HG03066 (cell line): ENCODE results near the gene PCBP3.
"Not testable (repeated sequence)": the region's sequence is repeated elsewhere in the genome, so short reads cannot be mapped to it uniquely, and the experiment has no call there.

Source experiments
- ATAC-seq: cut with Tn5 transposase; IDR thresholded peaks from one replicate; pipeline ENCODE4 v1.9.1; 2021; ENCODE audit warnings: low read depth; ENCODE audit not compliant: unreplicated experiment

PCBP3 gene

DNA sequence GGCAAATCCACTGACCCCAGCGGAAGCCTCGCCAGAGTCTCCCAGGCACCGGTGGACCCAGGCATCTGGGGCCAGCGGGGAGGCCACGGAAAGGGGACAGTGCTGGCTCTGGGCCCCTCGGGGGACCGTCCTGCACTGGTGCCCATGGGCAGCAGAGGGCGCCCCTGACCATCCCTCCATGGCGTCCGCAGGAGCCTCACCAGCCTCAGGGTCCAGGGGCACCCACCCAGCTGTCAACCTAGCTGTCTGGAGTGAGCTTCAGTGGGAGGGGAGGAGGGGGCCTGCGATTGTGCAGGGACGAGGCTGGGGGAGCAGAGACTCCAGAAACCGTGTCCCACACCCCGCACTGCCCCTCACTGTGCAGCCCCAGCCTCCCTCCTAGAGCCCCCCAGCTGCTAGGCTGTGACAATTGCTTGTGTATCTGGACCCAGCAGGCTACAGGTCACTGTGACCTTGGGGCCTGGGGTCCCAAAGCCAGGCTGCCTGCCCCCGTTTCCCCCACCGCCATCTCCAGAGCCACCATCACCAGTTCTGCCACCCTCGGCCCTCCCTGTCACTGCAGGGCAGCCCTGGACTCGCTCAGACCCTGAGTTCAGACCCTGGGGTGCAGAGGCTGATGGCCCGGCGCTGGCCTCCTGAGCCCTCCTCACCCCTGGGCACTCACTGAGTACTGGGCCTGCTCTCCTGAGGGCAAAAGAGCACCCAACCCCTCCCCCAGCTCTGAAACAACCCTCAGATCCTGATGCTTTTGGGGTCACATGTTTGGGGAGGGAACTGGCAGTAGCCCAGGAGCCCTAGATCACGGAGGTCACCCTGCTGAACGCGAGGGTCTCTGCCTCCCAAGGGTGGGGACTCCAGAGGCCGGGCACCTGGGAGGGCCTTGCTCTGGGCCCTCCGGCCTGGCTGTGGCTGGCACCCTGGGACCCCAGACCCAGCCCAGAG, 327.4 kb downstream of the PCBP3 start:
- ATAC-seq, result no peak

DNA sequence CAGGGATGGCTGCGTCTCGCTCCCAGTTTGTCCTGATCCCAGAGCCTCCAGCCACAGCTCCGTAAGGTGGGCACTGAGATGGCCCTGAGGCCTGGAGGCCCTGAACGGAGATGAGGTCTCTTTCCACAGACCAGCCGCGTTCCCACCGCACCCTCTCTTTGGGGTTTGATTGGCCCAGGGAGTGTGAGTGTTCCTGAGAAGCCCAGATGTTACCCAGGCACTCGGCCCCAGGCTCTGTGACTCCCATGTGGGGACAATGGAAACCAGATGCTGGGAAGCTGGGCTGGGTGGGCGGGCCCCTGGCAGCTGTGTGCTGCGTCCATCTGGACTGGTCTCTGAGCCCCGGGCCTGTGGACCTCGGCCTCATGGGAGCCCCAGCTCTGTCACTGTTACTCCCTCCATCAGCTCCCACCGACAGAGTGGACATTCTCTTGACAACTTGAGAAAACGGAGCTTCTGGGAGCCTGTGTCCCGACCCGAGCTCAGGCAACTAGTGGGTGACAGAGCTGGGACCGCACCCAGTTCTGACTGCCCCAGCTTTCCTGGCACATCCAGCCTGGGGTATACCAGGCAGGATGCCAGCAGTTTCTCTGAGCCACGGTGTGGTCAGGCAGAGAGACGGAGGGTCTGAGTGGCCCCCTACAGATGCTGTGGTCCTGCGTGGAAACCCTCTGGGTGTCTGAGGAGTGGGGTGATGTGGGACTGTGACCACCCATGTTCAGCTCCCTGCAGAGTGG, 328.3 kb downstream of the PCBP3 start:
- ATAC-seq, result no peak

DNA sequence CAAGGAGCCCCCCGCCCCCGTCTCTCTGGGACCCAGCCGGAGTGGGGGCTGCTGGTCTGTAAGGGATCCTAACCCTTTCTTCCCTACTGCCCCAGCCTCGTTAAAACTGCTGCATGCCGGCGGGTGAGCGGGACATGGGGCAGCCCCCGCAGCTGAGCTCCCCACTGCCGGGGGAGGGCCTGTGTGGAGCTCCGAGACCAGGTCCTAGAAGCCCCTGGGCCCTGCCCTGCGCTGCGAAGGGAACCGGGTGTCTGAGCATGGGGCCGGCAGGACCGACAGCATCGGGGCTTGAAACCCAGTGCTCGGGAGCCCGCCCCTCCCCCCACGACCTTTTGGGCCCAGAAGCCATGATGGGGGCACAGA, 328.8 kb downstream of the PCBP3 start:
- no peak for ATAC-seq

DNA sequence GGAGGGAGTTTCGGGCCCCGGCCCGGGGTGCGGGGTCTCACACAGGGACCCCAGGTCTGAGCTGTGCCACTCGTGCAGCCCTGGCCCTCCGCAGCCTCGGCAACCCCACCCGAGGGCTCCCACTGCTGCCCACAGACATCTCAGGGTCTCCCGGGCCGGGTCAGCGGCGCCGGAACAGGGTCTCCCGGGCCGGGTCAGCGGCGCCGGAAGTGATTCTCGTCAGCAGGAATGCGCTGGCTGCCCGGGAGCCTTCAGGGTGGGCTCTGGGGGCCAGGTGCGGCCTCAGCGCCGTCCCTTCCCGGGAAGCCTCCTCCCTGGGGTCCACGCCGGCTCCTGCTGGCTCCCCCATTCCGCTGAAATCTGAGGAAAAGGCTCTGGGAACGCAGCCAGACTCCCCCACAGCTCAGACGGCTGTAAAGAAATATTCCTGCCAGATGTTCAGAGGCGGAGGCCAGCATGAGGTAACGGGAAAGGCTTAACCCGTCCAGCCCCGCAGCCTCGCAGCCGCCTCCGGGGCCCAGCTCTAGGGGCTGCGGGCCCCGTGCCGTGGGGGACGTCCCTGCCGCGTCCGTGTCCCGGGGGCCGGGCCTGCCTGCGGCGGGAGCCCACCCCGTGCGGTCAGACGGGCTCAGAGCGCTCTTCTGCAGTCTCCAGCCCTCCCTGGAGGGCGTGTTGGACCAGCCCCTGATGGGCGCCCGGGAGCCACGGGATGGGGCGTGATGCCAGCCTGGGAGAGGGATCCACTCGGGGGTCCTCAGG, 329.4 kb downstream of the PCBP3 start:
- ATAC-seq, result no peak

DNA sequence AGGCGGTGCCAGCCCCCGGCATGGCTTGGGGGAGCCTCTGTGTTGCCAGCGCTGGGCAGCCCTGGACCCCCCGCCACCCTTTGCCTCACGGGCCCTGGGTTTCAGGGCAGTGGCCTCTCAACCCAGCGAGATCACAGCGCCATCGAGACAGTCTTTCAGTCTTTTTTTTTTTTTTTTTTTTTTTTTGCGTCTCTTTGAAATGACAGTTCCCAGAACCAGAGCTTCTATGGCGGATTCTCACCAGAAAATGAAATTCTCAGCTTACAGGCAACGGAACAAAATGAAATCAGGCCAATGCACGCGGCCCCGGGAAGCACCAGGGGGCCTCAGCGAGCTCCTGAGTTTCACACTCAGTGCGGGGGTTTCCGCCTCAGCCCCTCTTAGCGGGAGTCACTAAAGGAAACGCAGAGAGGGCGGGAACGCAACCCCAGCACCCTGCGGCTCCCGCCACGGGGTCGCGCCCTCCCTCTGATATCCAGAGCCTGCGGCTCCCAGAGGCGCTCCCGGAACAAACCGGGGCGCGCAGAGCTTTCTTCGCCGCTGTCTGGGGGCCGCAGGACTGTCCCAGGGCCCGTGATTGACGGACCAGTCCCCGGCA, 330.0 kb downstream of the PCBP3 start:
- no peak for ATAC-seq

DNA sequence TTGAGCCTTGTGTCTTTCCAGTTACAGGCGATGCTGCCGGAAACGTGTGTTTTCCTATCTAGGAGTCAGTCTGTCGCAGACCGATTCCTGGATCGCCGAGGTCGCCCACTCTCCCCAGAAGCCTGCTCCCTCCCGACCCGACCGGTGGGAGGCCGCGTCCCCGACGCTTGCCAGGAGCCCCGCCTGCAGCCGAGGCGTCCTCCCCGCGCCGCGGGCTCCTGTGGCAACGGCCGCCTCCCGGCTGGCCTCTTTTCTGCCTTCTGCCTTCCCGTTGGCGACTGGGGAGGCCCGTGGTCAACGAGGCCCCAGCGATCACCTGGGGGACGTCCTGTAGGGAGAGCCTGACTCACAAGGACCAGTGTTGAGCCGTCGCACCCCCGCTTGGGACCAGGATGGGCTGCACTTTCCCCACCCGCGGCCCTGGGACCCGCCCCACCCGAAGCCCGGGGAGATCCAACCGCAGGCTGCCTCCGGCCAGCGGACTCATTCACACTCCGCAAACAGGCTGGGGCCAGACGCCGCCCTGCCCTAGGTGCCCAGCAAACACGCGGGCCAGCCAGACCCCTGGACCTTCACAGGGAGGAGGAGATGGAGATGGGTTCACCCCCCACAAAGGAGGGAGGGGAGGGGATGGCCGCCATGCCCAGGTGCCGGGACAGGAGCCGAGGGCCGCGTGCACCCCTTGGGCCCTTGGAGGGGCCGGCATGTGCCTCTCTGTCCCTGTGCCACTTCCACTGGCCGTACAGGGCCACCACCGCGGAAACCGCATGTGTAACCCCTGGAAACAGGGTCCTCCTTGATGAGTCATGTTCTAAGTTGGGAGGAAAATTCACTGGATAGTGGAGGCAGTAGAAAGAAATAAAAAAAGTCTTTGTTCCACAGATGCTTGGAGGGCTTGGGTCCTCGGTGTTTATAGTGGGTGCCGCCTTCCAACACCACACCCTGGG, 330.8 kb downstream of the PCBP3 start:
- ATAC-seq, result no peak

DNA sequence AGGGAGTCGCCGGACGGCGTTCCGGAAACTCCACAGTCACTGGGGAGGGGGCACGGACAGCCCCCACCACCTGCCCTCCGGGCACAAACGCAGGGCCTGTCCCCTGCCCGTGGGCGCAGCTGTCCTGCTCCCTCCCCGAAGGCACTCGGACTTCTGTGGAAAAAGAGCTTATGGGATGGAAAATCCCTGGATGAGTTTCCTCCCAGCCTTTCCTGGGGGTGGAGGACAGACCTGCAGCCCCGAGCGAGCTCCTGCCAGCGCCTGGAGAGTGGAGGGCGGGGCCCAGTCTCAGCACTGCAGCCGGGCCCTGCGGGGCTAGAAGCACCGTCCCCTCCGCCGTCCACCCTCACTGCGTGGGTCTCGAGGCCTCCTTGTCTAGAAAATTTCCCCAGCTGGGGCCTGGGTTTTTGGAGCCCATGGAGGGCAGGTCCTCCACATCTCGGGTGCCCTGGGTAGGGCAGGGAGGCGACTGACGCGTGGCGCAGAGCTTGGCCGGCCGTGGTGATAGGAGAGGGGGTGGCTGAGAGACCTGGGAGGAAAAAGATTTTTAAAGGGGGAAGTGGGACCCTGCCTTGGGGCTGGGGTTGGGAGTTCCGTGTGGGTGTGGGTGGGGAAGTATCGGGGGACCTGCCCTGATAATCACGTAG, 331.6 kb downstream of the PCBP3 start:
- ATAC-seq, result no peak

DNA sequence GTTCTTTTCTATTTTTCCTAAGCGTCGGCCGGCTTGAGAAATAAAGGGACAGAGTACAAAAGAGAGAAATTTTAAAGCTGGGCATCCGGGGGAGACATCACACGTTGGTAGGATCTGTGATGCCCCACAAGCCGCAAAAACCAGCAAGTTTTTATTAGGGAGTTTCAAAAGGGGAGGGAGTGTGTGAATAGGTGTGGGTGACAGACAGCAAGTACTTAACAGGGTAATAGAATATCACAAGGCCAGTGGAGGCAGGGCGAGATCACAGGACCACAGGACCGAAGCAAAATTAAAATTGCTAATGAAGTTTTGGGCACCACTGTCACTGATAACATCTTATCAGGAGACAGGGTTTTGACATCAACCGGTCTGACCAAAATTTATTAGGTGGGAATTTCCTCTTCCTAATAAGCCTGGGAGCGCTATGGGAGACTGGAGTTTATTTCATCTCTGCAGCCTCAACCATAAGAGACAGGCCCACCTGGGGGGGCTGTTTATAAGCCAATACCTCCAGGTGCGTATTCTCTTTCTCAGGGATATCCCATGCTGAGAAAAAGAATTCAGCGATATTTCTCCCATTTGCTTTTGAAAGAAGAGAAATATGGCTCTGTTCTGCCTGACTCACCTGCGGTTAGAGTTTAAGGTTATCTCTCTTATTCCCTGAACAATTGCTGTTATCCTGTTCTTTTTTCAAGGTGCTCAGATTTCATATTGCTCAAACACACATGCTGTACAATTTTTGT, 332.3 kb downstream of the PCBP3 start:
- not testable (repeated sequence) for ATAC-seq

DNA sequence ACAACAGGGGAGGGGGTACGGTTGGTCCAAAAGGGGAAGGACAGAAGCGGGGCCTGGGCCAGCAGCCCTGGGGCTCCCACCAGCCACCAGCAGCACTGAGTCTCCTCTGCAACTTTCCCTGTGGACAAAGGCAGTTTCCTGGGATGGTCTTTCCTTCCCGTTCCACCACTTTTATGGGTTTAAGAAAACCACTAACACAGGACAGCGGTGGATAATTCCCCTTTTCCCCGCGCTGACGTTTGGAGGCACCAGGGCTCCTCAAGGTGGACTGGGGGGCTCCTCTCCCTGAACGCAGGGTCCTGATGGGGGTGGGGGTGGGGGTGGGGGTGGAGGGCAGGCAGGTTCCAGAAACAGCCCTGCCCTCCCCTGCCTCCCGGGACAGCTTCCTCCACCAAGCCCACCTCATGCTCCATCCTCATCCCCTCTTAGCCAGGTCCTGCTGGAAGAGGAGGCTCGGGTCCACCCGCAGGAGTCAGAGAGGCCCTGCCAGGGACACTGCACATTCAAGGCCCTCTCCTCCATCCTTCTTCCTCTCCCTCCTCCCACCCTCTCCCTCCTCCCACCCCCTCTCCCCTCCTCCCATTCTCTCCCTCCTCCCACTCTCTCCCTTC, 333.3 kb downstream of the PCBP3 start:
- no peak for ATAC-seq

DNA sequence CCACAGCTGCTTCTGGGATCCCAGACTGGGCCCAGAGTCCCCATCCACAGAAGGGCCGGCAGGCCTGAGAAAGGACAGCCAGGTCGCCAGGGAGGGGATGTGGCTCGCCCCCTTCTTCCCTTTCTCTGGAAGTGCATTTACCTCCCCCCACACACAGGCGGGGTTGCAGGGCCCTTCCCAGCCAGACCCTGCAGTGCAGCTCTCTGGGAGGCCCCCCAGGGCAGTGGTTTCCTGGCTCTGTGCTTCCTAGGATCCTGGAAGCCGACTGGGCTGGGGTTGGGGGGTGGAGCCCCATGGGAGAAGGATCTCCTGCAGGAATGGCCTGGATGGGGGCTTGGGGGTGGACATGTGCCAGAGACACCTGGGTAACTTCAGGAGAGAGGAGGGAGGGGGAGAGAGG, 333.9 kb downstream of the PCBP3 start:
- no peak for ATAC-seq

DNA sequence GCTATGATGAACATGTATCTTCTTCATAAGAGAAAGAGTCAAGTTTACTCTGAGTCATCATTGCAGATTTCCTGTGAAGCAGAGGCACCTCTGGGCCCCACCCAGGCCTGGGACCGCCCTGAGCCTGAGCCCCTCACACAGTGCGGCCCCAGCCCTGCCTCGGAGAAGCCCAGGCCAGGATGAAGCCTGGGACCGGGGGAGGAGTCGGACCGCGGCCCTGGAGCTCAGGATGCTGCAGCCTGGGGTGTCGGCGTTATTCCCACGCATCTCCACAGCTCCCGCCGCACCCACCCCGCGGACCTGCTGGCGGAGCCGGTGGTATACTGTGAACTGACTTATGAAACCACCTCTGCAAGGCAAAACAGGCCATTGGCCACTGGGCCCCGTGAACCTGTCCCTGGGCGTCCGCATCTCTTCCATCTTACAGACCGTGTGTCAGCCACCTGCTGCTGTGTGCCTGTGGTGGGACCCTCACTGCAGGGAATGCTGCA, 335.7 kb downstream of the PCBP3 start:
- ATAC-seq, result no peak

DNA sequence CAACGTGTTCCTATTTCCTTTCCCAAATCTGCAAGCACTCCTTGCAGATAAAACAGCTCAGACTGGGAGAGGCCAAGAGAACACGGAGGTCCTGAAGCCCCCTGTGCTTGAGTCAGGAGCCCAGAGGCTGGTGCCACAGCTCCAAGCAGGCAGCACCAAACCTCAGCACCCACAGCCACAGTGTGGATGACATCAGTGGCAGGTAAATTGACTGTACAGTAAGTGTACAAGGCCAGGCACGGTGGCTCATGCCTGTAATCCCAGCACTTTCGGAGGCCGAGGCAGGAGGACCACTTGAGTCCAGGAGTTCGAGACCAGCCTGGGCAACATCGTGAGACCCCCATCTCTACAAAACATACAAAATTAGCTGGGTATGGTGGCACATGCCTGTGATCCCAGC, 336.1 kb downstream of the PCBP3 start:
- ATAC-seq, result no peak

DNA sequence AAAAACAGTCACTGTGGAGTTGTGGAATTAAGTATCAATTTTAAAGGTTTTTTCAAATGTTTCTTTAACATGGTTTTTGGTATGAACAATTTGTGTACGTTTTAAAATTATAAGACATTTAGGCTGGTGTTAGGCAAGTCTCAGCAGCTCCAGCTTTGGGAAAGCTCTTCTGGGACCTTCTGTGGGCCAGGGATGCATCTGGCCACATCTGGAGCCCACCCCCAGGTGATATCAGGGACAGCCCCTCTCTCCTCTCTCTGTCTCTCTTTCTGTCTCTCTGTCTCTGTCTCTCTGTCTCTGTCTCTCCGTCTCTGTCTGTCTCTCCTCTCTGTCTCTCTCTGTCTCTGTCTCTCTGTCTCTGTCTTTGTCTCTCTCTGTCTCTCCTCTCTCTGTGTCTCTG, 336.7 kb downstream of the PCBP3 start:
- ATAC-seq, result no peak

DNA sequence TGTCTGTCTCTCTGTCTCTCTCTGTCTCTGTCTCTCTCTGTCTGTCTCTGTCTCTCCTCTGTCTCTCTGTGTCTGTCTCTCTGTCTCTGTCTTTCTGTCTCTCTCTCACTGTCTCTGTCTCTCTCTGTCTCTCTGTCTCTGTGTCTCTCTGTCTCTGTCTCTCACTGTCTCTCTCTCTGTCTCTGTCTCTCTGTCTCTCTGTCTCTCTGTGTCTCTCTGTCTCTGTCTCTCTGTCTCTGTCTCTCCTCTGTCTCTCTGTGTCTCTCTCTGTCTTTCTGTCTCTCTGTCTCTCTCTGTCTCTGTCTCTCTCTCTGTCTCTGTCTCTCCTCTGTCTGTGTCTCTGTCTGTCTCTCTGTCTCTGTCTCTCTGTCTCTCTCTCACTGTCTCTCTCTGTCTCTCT, 337.2 kb downstream of the PCBP3 start:
- ATAC-seq, result no peak

DNA sequence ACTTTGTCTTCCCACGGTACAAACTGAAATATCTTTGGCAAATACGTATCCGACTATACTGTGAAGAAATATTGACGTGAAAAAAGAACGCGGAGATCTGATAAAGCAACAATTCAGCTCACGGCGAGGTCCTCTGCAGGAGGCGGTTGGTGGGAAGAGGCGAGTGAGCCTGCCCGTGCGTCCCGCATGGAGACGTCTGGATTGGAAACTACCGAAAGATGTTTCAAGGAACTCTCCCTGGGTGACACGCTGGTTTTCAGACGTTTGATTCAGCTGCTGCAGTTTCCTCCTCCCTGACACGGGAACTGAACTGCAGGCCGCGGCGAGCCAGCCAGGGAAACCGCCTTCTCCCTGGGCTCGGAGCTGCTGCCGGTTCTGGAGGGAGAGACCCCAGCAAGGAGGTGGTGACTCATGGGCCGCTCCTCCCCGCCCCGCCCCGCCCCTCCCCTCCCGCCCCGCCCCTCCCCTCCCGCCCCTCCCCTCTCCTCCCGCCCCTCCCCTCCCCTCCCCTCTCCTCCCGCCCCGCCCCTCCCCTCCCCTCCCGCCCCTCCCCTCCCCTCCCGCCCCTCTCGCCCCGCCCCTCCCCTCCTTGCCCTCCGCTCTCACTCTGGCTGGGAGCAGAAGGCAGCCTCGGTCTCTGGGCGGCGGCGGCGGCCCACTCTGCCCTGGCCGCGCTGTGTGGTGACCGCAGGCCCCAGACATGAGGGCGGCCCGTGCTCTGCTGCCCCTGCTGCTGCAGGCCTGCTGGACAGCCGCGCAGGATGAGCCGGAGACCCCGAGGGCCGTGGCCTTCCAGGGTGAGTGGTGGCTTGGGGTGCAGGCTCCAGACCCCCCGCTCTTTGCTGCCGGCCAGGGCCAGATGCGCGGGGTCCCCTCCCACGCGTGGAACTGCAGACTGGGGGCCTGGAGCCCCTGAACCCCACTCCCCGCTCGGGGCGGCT, 337.9 kb downstream of the PCBP3 start, which contains the start of gene COL6A1:
TSS of gene COL6A1 (plus strand) at position 620 of the 941 bp plus-strand sequence. CDS start at position 701, 81 bp downstream.
- no peak for ATAC-seq

DNA sequence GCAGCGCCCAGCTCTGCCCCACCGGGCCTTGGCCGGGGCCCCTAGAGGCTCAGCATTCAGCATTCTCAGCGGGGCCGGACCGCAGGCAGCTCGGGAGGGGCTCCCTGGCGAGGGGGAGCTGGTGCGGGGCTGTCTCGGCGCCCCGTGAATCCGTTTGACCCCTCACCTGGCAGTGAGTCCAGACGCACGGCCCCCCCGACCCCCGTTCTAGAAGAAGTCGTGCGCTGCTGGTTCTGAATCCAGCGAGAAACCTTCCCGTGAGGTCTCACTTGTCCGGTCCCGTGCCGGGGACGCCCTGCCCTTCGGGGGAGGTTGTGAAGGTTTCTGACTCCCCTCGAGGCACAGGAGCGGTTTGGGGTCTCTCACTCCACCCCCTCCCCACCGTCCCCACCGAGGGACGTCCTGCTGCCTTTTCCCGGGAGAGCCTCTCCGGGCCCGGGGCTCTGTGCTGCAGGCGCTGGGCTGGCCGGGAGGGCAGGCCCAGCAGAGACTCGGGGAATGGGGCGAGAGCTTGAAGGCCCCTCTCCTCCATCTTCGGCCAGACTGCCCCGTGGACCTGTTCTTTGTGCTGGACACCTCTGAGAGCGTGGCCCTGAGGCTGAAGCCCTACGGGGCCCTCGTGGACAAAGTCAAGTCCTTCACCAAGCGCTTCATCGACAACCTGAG, 338.7 kb downstream of the PCBP3 start:
- no peak for ATAC-seq
